NT2/D1 (cell line): ENCODE data around the gene RPUSD1.

Experiments used
- SUZ12 ChIP-seq: IDR thresholded peaks from 2 replicates; pipeline ENCODE4 v1.6.1; 2011; ENCODE audit not compliant: insufficient read length, insufficient read depth; ENCODE audit errors: extremely low read depth
- ZNF274 ChIP-seq: IDR thresholded peaks from 2 replicates; pipeline ENCODE4 v1.6.1; 2011; ENCODE audit warnings: mild to moderate bottlenecking, low read depth, low read length

GRCh38 chr16:769184-769784 is 18.9 kb downstream of the RPUSD1 start:
- TF ChIP-seq ZNF274 (no peak), SUZ12 (no peak)
